DND-41 (cell line): ENCODE measurements around the gene AUP1.

Experiments used
- CTCF ChIP-seq: IDR thresholded peaks from 2 replicates; pipeline ENCODE4 v1.5.1; 2012; ENCODE audit warnings: borderline replicate concordance, low read length, moderate library complexity, mild to moderate bottlenecking; ENCODE audit not compliant: poor library complexity, severe bottlenecking; ENCODE audit errors: extremely low read depth
- EZH2 ChIP-seq: IDR thresholded peaks from 3 replicates; pipeline ENCODE4 v1.6.1; 2012; ENCODE audit warnings: borderline replicate concordance, low read depth, mild to moderate bottlenecking, moderate library complexity, low read length, inconsistent platforms; ENCODE audit not compliant: severe bottlenecking

GRCh38 chr2:74569686-74570085, 40.2 kb upstream of the AUP1 start:
- no peak for TF ChIP-seq CTCF
- TF ChIP-seq EZH2, result no peak
